Testis (tissue), 3 donors: Measurements from ENCODE around the gene CCT7. TPM values are rescaled to one million over a fixed set of nuclear protein-coding genes. Genes with fewer than 3 reads are reported as not detected.

Source experiments
- DNase-seq: peaks from one replicate; pipeline ENCODE4 v3.0.0-alpha.2; 2019
- H3K27ac ChIP-seq, 2 donors: fragments of 200-600 bp; sonication (generic); one replicate each; pipeline ENCODE4 v1.5.1; 2019
- H3K27me3 ChIP-seq: fragments of 200-600 bp; sonication (generic); one replicate; pipeline ENCODE4 v1.5.1; 2019
- H3K36me3 ChIP-seq: fragments of 200-600 bp; sonication (generic); one replicate; pipeline ENCODE4 v1.5.1; 2017; ENCODE audit warnings: low read depth; ENCODE audit errors: missing control alignments
- H3K4me1 ChIP-seq: fragments of 200-600 bp; sonication (generic); one replicate; pipeline ENCODE4 v1.5.1; 2019
- H3K4me3 ChIP-seq, 2 donors: fragments of 200-600 bp; sonication (generic); one replicate each; pipeline ENCODE4 v1.5.1; 2017 to 2019
- H3K9me3 ChIP-seq: fragments of 200-600 bp; sonication (generic); one replicate; pipeline ENCODE4 v1.5.1; 2017
- POLR2A ChIP-seq: fragments of 450-650 bp; IDR thresholded peaks from one replicate; pipeline ENCODE4 v1.6.1; 2017; ENCODE audit warnings: antibody characterized with exemption, mild to moderate bottlenecking, moderate library complexity
- WGBS, 2 donors: methylation state at CpG; one replicate each; pipeline ENCODE4 v1.1.5; 2018; 5-methylcytosine and 5-hydroxymethylcytosine counted together
- intact Hi-C: fragments of 100-400 bp; cut with DNase I; formaldehyde crosslinking; loops from one replicate; pipeline ENCODE4 v1.15.1; 2023; ENCODE audit warnings: low total_unique reads
- polyA plus RNA-seq: library from polyadenylated mRNA; stranded (reverse); fragments of 350-450 nt; fragmentation: Illumina TruSeq; extraction: RNeasy Lipid Tissue Mini Kit (QIAGEN cat#74804); gene quantifications from one replicate; pipeline ENCODE4 v1.2.3, GENCODE V29; 2014; ENCODE audit warnings: low read depth, low replicate concordance; ENCODE audit not compliant: insufficient read depth
- total RNA-seq, 2 donors: library from RNA; depleted of rRNA; stranded (reverse); fragments of >200 nt; gene quantifications; one replicate each; pipeline ENCODE4 v1.2.3, GENCODE V29; 2016
- TF ChIP-seq, protein P1 (sequence below), 3 experiments: fragments of 450-650 bp in 2 of 3; fragments of 200-600 bp in 1 of 3; sonication (generic) in 1 of 3; IDR thresholded peaks; one replicate each; pipeline ENCODE4 v1.5.1; 2016 to 2019; ENCODE audit warnings: antibody characterized with exemption in 3 of 3, mild to moderate bottlenecking in 2 of 3, moderate library complexity in 1 of 3

CCT7 gene
- total and polyA plus RNA-seq, 3 donors from 2014 or later = 237 to 459 (median 262) TPM

DNA sequence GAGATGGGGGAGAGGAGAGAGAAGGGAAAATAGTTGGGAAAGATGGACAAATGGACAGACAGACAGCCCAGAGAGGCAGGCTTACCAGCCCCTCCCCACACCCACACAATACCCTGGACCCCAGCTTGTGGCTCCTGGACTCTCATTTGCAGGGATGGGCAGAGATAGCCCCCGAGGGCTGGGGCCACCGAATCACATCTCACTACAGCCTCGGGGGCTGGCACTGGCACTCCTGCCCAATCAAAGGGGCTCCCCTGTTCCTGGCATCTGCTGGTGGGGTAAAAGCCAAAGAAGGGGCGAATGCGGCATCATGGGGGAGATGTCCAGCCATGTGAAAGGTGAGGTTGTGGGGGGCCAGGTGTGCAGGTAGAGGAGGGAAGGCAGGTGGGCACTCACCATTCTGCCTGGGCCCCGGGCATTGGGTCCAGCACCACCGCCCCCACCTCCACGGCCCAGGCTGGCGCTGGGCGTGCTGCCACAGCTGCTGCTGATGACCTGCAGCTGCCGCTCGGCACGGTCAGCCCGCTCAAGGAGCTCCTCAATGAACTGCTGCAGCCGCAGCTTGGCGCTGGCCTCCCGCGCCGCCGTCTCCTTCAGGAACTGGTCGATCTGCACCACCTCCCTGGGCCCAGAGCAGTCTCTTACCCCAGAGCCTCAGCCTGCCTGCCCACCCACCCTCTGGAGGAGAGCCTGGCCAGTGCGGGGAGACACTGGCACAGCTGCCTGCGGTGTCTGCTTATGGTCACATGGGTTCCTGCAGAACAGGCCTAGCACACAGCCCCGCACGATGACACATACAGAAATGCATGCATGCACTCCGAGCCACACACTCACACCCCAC lies 32.2 kb downstream of the CCT7 start:
- no peak overlapping the region for H3K27ac ChIP-seq
- H3K36me3 ChIP-seq = no peaks in the 10 kb centered on the region
- 94 to 95% methylated on average over 21 to 26 of the region's 26 CpGs for WGBS, 2 donors
- H3K4me1 ChIP-seq = no peaks in the 10 kb centered on the region
- no peak overlapping the region for H3K4me3 ChIP-seq
- TF ChIP-seq, protein P1, sequence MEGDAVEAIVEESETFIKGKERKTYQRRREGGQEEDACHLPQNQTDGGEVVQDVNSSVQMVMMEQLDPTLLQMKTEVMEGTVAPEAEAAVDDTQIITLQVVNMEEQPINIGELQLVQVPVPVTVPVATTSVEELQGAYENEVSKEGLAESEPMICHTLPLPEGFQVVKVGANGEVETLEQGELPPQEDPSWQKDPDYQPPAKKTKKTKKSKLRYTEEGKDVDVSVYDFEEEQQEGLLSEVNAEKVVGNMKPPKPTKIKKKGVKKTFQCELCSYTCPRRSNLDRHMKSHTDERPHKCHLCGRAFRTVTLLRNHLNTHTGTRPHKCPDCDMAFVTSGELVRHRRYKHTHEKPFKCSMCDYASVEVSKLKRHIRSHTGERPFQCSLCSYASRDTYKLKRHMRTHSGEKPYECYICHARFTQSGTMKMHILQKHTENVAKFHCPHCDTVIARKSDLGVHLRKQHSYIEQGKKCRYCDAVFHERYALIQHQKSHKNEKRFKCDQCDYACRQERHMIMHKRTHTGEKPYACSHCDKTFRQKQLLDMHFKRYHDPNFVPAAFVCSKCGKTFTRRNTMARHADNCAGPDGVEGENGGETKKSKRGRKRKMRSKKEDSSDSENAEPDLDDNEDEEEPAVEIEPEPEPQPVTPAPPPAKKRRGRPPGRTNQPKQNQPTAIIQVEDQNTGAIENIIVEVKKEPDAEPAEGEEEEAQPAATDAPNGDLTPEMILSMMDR (IDR thresholded peaks at IDR 0.05) = no peak
- no peak for TF ChIP-seq POLR2A
- no peak for DNase-seq
- H3K27me3 ChIP-seq = no peaks in the 10 kb centered on the region
- no peaks in the 10 kb centered on the region for H3K9me3 ChIP-seq
- intact Hi-C loops = no loop called here

DNA sequence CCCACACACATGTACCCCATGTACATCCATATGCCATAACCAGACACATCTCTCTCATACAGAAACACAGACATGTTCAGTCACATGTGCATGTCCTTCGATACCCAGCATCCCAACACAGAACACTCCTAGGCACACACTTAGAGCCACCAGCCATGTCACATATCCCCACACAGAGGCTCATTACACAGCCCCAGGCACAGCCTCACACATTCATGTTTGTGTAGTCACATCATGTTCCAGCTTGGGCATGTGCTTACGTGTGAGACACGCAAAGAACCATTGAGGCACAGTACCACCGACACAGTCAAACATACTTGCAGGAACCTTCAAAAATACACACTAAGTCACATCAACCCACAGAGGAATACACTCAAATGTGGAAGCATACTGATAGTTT lies 32.9 kb downstream of the CCT7 start:
- Histone ChIP-seq H3K27me3 (no peaks in the 10 kb centered on the region), H3K4me3 (no peak overlapping the region), H3K36me3 (no peaks in the 10 kb centered on the region), H3K9me3 (no peaks in the 10 kb centered on the region), H3K4me1 (no peaks in the 10 kb centered on the region), H3K27ac (no peak overlapping the region)
- WGBS, 2 donors = 94% methylated on average over 4 of the region's 4 CpGs
- no peak for TF ChIP-seq POLR2A
- TF ChIP-seq, protein P1 (IDR thresholded peaks at IDR 0.05) = no peak
- intact Hi-C loops = no loop called here
- no peak for DNase-seq

DNA sequence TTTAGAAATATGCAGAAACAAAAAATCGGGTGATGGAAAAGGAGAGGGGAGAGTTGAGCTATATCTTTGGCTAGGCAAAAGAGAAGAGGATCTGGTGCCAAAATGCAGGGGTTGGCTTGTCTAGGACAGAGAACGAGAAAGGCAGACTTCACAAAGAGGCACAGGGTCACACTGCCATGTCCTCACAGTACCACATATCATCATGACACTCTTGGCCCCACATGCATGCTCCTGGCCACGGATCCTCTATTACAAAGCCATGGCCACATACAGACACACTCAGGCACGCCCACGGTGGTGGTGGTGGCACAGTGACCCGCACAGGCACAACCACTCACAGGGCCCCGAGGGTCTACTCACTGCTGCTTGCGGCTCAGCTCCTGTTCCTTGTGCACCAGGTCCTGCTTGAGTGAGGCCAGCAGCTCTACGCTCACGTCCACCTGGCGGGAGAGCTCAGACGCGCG lies 34.3 kb downstream of the CCT7 start:
- TF ChIP-seq POLR2A = no peak
- TF ChIP-seq, protein P1 (IDR thresholded peaks at IDR 0.05) = no peak
- Histone ChIP-seq H3K4me1 (no peaks in the 10 kb centered on the region), H3K9me3 (no peaks in the 10 kb centered on the region), H3K27me3 (no peaks in the 10 kb centered on the region), H3K27ac (no peak overlapping the region), H3K36me3 (no peaks in the 10 kb centered on the region), H3K4me3 (peak overlapping the region; percentile 41 to 51)
- no peak for DNase-seq
- intact Hi-C loops = no loop called here
- WGBS, 2 donors = 55 to 59% methylated on average over 7 to 14 of the region's 14 CpGs

DNA sequence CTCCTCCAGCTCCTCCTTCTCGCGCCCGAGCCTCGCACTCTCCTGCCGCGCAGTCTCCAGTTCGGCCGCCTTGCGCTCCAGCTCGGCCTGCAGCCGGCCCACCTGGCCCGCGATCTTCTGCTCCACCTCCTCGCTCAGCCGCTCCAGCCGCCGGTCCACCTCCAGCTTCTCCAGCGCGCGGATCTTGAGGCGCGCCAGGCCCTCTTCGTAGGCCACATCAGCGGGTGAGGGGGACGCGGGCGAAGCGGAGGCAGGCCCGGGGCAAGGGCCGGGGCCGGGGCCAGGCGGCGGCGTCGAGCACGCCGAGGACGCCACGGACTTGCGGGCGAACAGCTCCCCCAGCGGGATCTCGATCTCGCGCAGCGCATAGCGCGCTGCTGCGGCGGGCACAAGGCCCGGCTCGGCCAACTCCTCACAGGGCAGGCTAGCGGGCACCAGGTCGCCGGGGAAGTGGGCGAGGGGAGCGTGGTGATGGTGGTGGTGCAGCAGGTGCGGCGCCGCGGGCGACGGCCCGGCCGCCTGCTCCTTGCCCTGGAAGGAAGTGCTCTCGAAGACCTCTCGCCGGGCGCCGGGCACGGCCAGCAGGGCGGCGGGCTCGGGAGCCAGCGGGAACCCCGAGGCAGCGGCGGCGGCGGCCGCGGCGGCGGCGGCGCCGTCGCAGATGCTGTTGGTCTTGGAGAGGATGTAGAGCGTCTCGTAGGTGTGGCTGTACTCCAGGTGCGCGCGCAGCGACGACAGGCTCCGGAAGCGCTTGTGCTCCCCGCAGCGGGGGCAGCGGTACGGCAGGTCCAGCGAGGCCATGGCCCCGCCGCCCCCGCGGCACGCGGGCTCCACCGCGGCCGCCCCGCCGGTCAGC lies 35.0 kb downstream of the CCT7 start:
- intact Hi-C loops = no loop called here
- H3K36me3 ChIP-seq = no peaks in the 10 kb centered on the region
- 19% methylated on average over 112 of the region's 113 CpGs; no CpG with 5 or more reads in 1 of the 2 donors for WGBS, 2 donors
- no peak for TF ChIP-seq POLR2A
- TF ChIP-seq, protein P1 (IDR thresholded peaks at IDR 0.05) = no peak
- H3K4me1 ChIP-seq = no peaks in the 10 kb centered on the region
- H3K9me3 ChIP-seq = no peaks in the 10 kb centered on the region
- H3K27ac ChIP-seq = no peak overlapping the region
- peak overlapping the region; percentile 41 to 51 for H3K4me3 ChIP-seq
- no peaks in the 10 kb centered on the region for H3K27me3 ChIP-seq
- DNase-seq = peak; percentile 63
